IPS-11a (cell line): ENCODE measurements around the gene LRIG3.
"Not testable (repeated sequence)": the region's sequence is repeated elsewhere in the genome, so short reads cannot be mapped to it uniquely, and the experiment has no call there.

Source experiments
- H3K4me3 ChIP-seq: one replicate; pipeline ENCODE4 v1.5.1; 2013; ENCODE audit warnings: low read depth, low read length, control low read depth

LRIG3 gene

GRCh38 chr12:58860056-58860787 is 60.1 kb downstream of the LRIG3 start:
- H3K4me3 ChIP-seq: no peak overlapping the region

- no peak overlapping the region for H3K4me3 ChIP-seq
Observed at GRCh38 chr12:58858030-58858429, 62.3 kb downstream of the LRIG3 start.

GRCh38 chr12:58857206-58857605 is 63.1 kb downstream of the LRIG3 start:
- H3K4me3 ChIP-seq: not testable (repeated sequence)

GRCh38 chr12:58855630-58856029 is 64.7 kb downstream of the LRIG3 start:
- H3K4me3 ChIP-seq: not testable (repeated sequence)

- no peak overlapping the region for H3K4me3 ChIP-seq
Observed at GRCh38 chr12:58850826-58851225, 69.5 kb downstream of the LRIG3 start.

- no peak overlapping the region for H3K4me3 ChIP-seq
Observed at GRCh38 chr12:58847901-58848600, 72.3 kb downstream of the LRIG3 start.

GRCh38 chr12:58844161-58844560 is 76.1 kb downstream of the LRIG3 start:
- H3K4me3 ChIP-seq: no peak overlapping the region

GRCh38 chr12:58841058-58841798 is 79.1 kb downstream of the LRIG3 start:
- no peak overlapping the region for H3K4me3 ChIP-seq

- no peak overlapping the region for H3K4me3 ChIP-seq
Observed at GRCh38 chr12:58833853-58834252, 86.5 kb downstream of the LRIG3 start.

GRCh38 chr12:58832920-58833319 is 87.4 kb downstream of the LRIG3 start:
- no peak overlapping the region for H3K4me3 ChIP-seq
